ENCODE data around the gene RUBCNL. TPM values are rescaled to one million over a fixed set of nuclear protein-coding genes. Genes with fewer than 3 reads are reported as not detected.

Gene RUBCNL
- total and polyA plus RNA-seq, 2 of the 4 experiments (the other 2 are of a cell fraction), result 0.03 TPM; not detected in 1

DNA sequence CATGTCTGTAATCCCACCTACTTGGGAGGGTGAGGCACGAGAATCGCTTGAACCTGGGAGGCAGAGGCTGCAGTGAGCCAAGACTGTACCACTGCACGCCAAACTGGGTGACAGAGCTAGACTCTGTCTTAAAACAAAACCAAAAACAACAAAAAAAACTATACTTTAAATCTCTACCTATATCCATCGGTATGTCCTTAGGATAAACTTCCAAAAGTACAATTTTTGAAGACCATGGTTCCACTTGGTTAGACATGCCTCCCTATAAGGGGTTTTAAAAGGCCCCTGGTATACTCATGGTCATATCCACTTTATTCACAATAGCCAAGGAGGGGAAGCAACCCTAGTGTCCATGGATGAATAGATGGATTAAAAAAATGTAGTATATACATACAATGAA, 39.8 kb downstream of the RUBCNL start:
- H3K9me1 ChIP-seq (ENCODE audit: insufficient read depth, low read length), result no peaks in the 10 kb centered on the region; the same call in 1 of the 2 replicates
- no peak overlapping the region for H4K8ac ChIP-seq (ENCODE audit: low read depth in 2 of 2, low read length in 2 of 2)
- WGBS, 2 experiments (ENCODE audit: extremely low coverage in 2 of 2, insufficient read length in 1 of 2), result 100% methylated on average over 1 of the region's 4 CpGs; no CpG with 5 or more reads in 1 of the 2 experiments
- ATAC-seq (ENCODE audit: low read depth) (no peak), DNase-seq (no peak)
- no peak overlapping the region for H2BK120ac ChIP-seq (ENCODE audit: low read depth, low read length)
- no peak overlapping the region for H2AFZ ChIP-seq (replicated peaks; ENCODE audit: low read length, poor library complexity)
- POLR2A ChIA-PET (ENCODE audit: unreplicated experiment), result no interaction called here
- no peak overlapping the region for H3K56ac ChIP-seq (ENCODE audit: extremely low read depth, insufficient read depth, low read length)
- H4K91ac ChIP-seq (ENCODE audit: insufficient read depth, low read depth, low read length), result no peak overlapping the region
- no peak overlapping the region for H3K18ac ChIP-seq (ENCODE audit: low read depth, low read length)
- no peaks in the 10 kb centered on the region for H3K79me1 ChIP-seq (ENCODE audit: low read depth in 1 of 2, low read length in 2 of 2)
- no TSS peak for BruUV-seq (replicated peaks)
- peaks cover 12% of the 10 kb centered on the region; the same call in 1 of the 2 replicates for H3K27me3 ChIP-seq (ENCODE audit: control insufficient read depth, insufficient read depth, low read length)
- H4K20me1 ChIP-seq (ENCODE audit: insufficient read depth, low read length), result no peaks in the 10 kb centered on the region
- intact Hi-C loops (cut with micrococcal nuclease) (no loop called here), dilution Hi-C loops (cut with HindIII; ENCODE audit: low sequenced_read_pairs, unreplicated experiment) (no loop called here), in situ Hi-C loops (cut with MboI; ENCODE audit: low sequenced_read_pairs) (no loop called here)
- H3K4ac ChIP-seq (ENCODE audit: low read depth, low read length), result no peak overlapping the region
- no peak overlapping the region for H3K27ac ChIP-seq (ENCODE audit: insufficient read depth, low read length)
- H3K9me3 ChIP-seq (ENCODE audit: control insufficient read depth, insufficient read depth, low read length), result no peaks in the 10 kb centered on the region
- H3K4me3 ChIP-seq (ENCODE audit: insufficient read depth, low read depth, low read length), result no peak overlapping the region
- no peak overlapping the region for H3K14ac ChIP-seq (replicated peaks; ENCODE audit: low read depth, low read length)
- no peak overlapping the region for H3K4me2 ChIP-seq (ENCODE audit: low read depth, low read length)
- H4K5ac ChIP-seq (ENCODE audit: low read depth, low read length), result no peak overlapping the region
- H2BK5ac ChIP-seq (ENCODE audit: low read depth, low read length, poor library complexity, severe bottlenecking), result no peak overlapping the region
- no peaks in the 10 kb centered on the region for H3K4me1 ChIP-seq (ENCODE audit: control insufficient read depth, insufficient read depth, low read length)
- H3K9ac ChIP-seq (ENCODE audit: low read depth, low read length), result no peak overlapping the region
- CTCF ChIA-PET, result no interaction called here
- H2AK9ac ChIP-seq (replicated peaks; ENCODE audit: low read depth, low read length, poor library complexity), result no peak overlapping the region
- H2AK5ac ChIP-seq (ENCODE audit: low read depth, low read length), result no peak overlapping the region
- no peak for TF ChIP-seq CHD1 (IDR thresholded peaks at IDR 0.05; ENCODE audit: low read depth, low read length)
- TF ChIP-seq, protein P1, sequence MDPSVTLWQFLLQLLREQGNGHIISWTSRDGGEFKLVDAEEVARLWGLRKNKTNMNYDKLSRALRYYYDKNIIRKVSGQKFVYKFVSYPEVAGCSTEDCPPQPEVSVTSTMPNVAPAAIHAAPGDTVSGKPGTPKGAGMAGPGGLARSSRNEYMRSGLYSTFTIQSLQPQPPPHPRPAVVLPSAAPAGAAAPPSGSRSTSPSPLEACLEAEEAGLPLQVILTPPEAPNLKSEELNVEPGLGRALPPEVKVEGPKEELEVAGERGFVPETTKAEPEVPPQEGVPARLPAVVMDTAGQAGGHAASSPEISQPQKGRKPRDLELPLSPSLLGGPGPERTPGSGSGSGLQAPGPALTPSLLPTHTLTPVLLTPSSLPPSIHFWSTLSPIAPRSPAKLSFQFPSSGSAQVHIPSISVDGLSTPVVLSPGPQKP (IDR thresholded peaks at IDR 0.05; ENCODE audit: borderline replicate concordance, low read depth, low read length), result no peak
- TF ChIP-seq RFX5 (IDR thresholded peaks at IDR 0.05; ENCODE audit: low read depth, low read length), result no peak
- no peak for TF ChIP-seq MXI1 (IDR thresholded peaks at IDR 0.05; ENCODE audit: borderline replicate concordance, low read depth, low read length)
- H3K23ac ChIP-seq (ENCODE audit: low read depth, low read length), result no peak overlapping the region
- no peak overlapping the region for H2BK15ac ChIP-seq (ENCODE audit: low read depth, low read length)
- H3K36me3 ChIP-seq (ENCODE audit: control insufficient read depth, insufficient read depth, low read length), result no peaks in the 10 kb centered on the region
- H2BK20ac ChIP-seq (ENCODE audit: low read depth, low read length), result no peak overlapping the region

Measured in IMR-90 (cell line).